H9 (cell line): Measurements from ENCODE around the gene PIGM. TPM values are rescaled to one million over a fixed set of nuclear protein-coding genes. Genes with fewer than 3 reads are reported as not detected.

Experiments
- DNase-seq: peaks from one replicate; pipeline ENCODE4 v3.0.0-alpha.2; 2017
- H2AFZ ChIP-seq: one replicate; pipeline ENCODE4 v1.6.1; 2013; ENCODE audit warnings: mild to moderate bottlenecking, low read length, control low read depth, moderate library complexity
- H2AK5ac ChIP-seq: 2 replicates; pipeline ENCODE4 v1.6.1; 2013; ENCODE audit warnings: low read length, control low read depth, mixed read lengths; ENCODE audit not compliant: insufficient read length
- H2BK120ac ChIP-seq: one replicate; pipeline ENCODE4 v1.6.1; 2013; ENCODE audit warnings: low read depth, mild to moderate bottlenecking, low read length, control low read depth, inconsistent platforms; ENCODE audit not compliant: poor library complexity, severe bottlenecking
- H2BK12ac ChIP-seq: 2 replicates; pipeline ENCODE4 v1.6.1; 2013; ENCODE audit warnings: low read length, control low read depth, mixed read lengths, low read depth; ENCODE audit not compliant: insufficient read length
- H2BK15ac ChIP-seq: 2 replicates; pipeline ENCODE4 v1.6.1; 2013; ENCODE audit warnings: low read depth, low read length, control low read depth
- H2BK20ac ChIP-seq: one replicate; pipeline ENCODE4 v1.6.1; 2013; ENCODE audit warnings: low read depth, mild to moderate bottlenecking, low read length, control low read depth, inconsistent platforms; ENCODE audit not compliant: poor library complexity, severe bottlenecking
- H2BK5ac ChIP-seq: 2 replicates; pipeline ENCODE4 v1.6.1; 2013; ENCODE audit warnings: low read length, control low read depth, mixed read lengths; ENCODE audit not compliant: insufficient read length
- H3K14ac ChIP-seq: 2 replicates; pipeline ENCODE4 v1.6.1; 2013; ENCODE audit warnings: low read length, control low read depth; ENCODE audit not compliant: insufficient read depth
- H3K18ac ChIP-seq: 2 replicates; pipeline ENCODE4 v1.6.1; 2013; ENCODE audit warnings: low read depth, mild to moderate bottlenecking, mixed read lengths, low read length, control low read depth; ENCODE audit not compliant: insufficient read length
- H3K23ac ChIP-seq: 2 replicates; pipeline ENCODE4 v1.6.1; 2013; ENCODE audit warnings: low read length, control low read depth, mixed read lengths, low read depth; ENCODE audit not compliant: insufficient read length
- H3K23me2 ChIP-seq: 2 replicates; pipeline ENCODE4 v1.6.1; 2013; ENCODE audit warnings: low read depth, mild to moderate bottlenecking, mixed read lengths, low read length, control low read depth; ENCODE audit not compliant: insufficient read length, poor library complexity, severe bottlenecking
- H3K27ac ChIP-seq: 2 replicates; pipeline ENCODE4 v1.5.1; 2013; ENCODE audit warnings: low read length, control low read depth, mixed read lengths, low read depth; ENCODE audit not compliant: insufficient read length
- H3K27me3 ChIP-seq: 2 replicates; pipeline ENCODE4 v1.6.1; 2013; ENCODE audit warnings: low read length, control low read depth, inconsistent platforms; ENCODE audit not compliant: insufficient read depth
- H3K4ac ChIP-seq: 2 replicates; pipeline ENCODE4 v1.6.1; 2013; ENCODE audit warnings: low read depth, mild to moderate bottlenecking, control low read depth, inconsistent platforms, low read length, moderate library complexity
- H3K4me1 ChIP-seq: 2 replicates; pipeline ENCODE4 v1.6.1; 2013; ENCODE audit warnings: low read length, control low read depth, inconsistent platforms; ENCODE audit not compliant: insufficient read depth
- H3K4me2 ChIP-seq: 2 replicates; pipeline ENCODE4 v1.6.1; 2013; ENCODE audit warnings: low read length, control low read depth, mixed read lengths; ENCODE audit not compliant: insufficient read length, insufficient read depth
- H3K56ac ChIP-seq: 2 replicates; pipeline ENCODE4 v1.6.1; 2013; ENCODE audit warnings: low read depth, mild to moderate bottlenecking, mixed read lengths, low read length, control low read depth; ENCODE audit not compliant: insufficient read length
- H3K79me1 ChIP-seq: 2 replicates; pipeline ENCODE4 v1.6.1; 2013; ENCODE audit warnings: low read depth, mild to moderate bottlenecking, moderate library complexity, low read length, control low read depth, inconsistent platforms; ENCODE audit not compliant: insufficient read depth, poor library complexity, severe bottlenecking
- H3K79me2 ChIP-seq: 2 replicates; pipeline ENCODE4 v1.6.1; 2013; ENCODE audit warnings: low read length, control low read depth, inconsistent platforms; ENCODE audit not compliant: insufficient read depth
- H3K9ac ChIP-seq: 2 replicates; pipeline ENCODE4 v1.6.1; 2013; ENCODE audit warnings: low read length, control low read depth, mixed read lengths; ENCODE audit not compliant: insufficient read length; ENCODE audit errors: extremely low read depth
- H3K9me3 ChIP-seq: one replicate; pipeline ENCODE4 v1.6.1; 2013; ENCODE audit warnings: low read depth, low read length, inconsistent platforms; ENCODE audit not compliant: control insufficient read depth
- H3T11ph ChIP-seq: one replicate; pipeline ENCODE4 v1.6.1; 2013; ENCODE audit warnings: mild to moderate bottlenecking, low read length, control low read depth, inconsistent platforms
- H4K20me1 ChIP-seq: one replicate; pipeline ENCODE4 v1.6.1; 2013; ENCODE audit not compliant: control insufficient read depth, insufficient read length, insufficient read depth
- H4K5ac ChIP-seq: 2 replicates; pipeline ENCODE4 v1.6.1; 2013; ENCODE audit warnings: low read depth, mild to moderate bottlenecking, mixed read lengths, low read length, control low read depth; ENCODE audit not compliant: insufficient read length
- H4K8ac ChIP-seq: replicated peaks from 2 replicates; pipeline ENCODE4 v1.6.1; 2013; ENCODE audit warnings: low read length, control low read depth, mixed read lengths, low read depth; ENCODE audit not compliant: insufficient read length
- H4K91ac ChIP-seq: 2 replicates; pipeline ENCODE4 v1.6.1; 2013; ENCODE audit warnings: low read depth, mild to moderate bottlenecking, moderate library complexity, mixed read lengths, low read length, control low read depth; ENCODE audit not compliant: insufficient read length
- H3K27ac Mint-ChIP-seq, 3 experiments: 2 replicates in 2 of 3; 3 replicates in 1 of 3; pipeline ENCODE4 v1.8.0; 2020 to 2021; ENCODE audit warnings: mixed read lengths in 3 of 3, mild to moderate bottlenecking in 1 of 3, moderate library complexity in 1 of 3
- H3K27me3 Mint-ChIP-seq: 2 replicates; pipeline ENCODE4 v1.8.0; 2021; ENCODE audit warnings: low read depth, mild to moderate bottlenecking, moderate library complexity, mixed read lengths
- H3K36me3 Mint-ChIP-seq, 3 experiments: 2 replicates in 2 of 3; 3 replicates in 1 of 3; pipeline ENCODE4 v1.8.0; 2020 to 2021; ENCODE audit warnings: low read depth in 3 of 3, mixed read lengths in 3 of 3; ENCODE audit not compliant: insufficient read depth in 1 of 3
- H3K4me1 Mint-ChIP-seq, 2 experiments: 2 replicates each; pipeline ENCODE4 v1.8.0; 2020; ENCODE audit warnings: mixed read lengths in 2 of 2
- H3K4me3 Mint-ChIP-seq, 2 experiments: 2 replicates in 1 of 2; 3 replicates in 1 of 2; pipeline ENCODE4 v1.8.0; 2020 to 2021; ENCODE audit warnings: mild to moderate bottlenecking in 2 of 2, mixed read lengths in 2 of 2, moderate library complexity in 1 of 2
- H3K9me3 Mint-ChIP-seq, 2 experiments: 2 replicates in 1 of 2; 3 replicates in 1 of 2; pipeline ENCODE4 v1.8.0; 2020; ENCODE audit warnings: mild to moderate bottlenecking in 2 of 2, mixed read lengths in 2 of 2, moderate library complexity in 1 of 2
- WGBS: extraction: QIAGEN DNeasy Blood & Tissue Kit; methylation state at CpG from one replicate; pipeline ENCODE4 v1.1.7; 2013; ENCODE audit warnings: missing lambda C conversion rate, low lambda C conversion rate, mixed read lengths; ENCODE audit not compliant: insufficient read length; ENCODE audit errors: extremely low coverage; 5-methylcytosine and 5-hydroxymethylcytosine counted together
- total RNA-seq: library from RNA; stranded (reverse); gene quantifications from 2 replicates; pipeline ENCODE4 v1.2.1, GENCODE V29; 2021
- TF ChIP-seq, protein P1 (sequence below): fragments of 200-600 bp; sonication (generic); conservative IDR thresholded peaks from 3 replicates; pipeline ENCODE4 v1.8.0; 2021; ENCODE audit warnings: antibody characterized with exemption, mild to moderate bottlenecking

Gene PIGM
- total RNA-seq, 1 experiment from 2014 or later, result 5.9 TPM

DNA sequence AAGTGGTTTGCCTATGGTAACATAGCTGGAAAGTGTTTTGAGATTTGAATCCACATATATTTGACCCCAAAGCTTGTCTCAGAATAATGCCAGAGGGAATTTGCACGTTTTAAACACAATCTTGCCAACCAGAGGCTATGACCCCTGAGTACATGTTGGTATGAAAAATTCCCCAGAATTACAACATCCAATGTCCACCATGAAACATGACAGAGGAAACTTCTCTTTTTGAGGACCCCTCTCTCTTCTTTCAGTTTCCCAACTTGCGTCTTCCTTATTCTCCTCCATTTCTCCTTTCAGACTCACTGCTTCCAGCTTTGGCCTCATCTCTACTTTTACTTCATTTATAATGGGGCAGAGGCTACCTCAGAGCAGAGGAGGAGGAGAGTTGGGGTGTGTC is 44.0 kb upstream of the PIGM start:
- Histone ChIP-seq H3K9me3 (no peaks in the 10 kb centered on the region), H3K18ac (no peak overlapping the region), H3K23me2 (peaks cover 1% of the 10 kb centered on the region), H3K23ac (no peak overlapping the region), H3K27me3 (peaks cover 7% of the 10 kb centered on the region; the same call in 1 of the 2 replicates), H3K56ac (no peak overlapping the region), H3K14ac (no peak overlapping the region), H3K9ac (no peak overlapping the region), H2AFZ (no peak overlapping the region), H2BK20ac (no peak overlapping the region), H3K79me2 (no peaks in the 10 kb centered on the region), H2BK12ac (no peak overlapping the region), H4K8ac (no peak overlapping the region), H3K79me1 (no peaks in the 10 kb centered on the region), H2BK5ac (no peak overlapping the region), H2BK15ac (no peak overlapping the region), H4K5ac (no peak overlapping the region), H4K20me1 (no peaks in the 10 kb centered on the region), H3K4me1 (0 out of 2 replicates have a peak, but pooled peaks cover 2% of the 10 kb centered on the region), H3T11ph (no peak overlapping the region), H2BK120ac (no peak overlapping the region), H3K4me2 (no peak overlapping the region), H4K91ac (no peak overlapping the region), H3K27ac (no peak overlapping the region), H2AK5ac (no peak overlapping the region), H3K4ac (no peak overlapping the region)
- WGBS, result no CpG with 5 or more reads among the region's 2 CpGs
- H3K27me3 Mint-ChIP-seq, result peaks cover 84% of the 10 kb centered on the region
- H3K4me1 Mint-ChIP-seq, result peaks cover under 1 to 4% of the 10 kb centered on the region in 2 experiments; a peak in 3 of 4 replicates
- H3K27ac Mint-ChIP-seq, result no peak overlapping the region; a peak in 1 of 7 replicates
- no peaks in the 10 kb centered on the region for H3K36me3 Mint-ChIP-seq
- no peaks in the 10 kb centered on the region for H3K9me3 Mint-ChIP-seq
- TF ChIP-seq, protein P1, sequence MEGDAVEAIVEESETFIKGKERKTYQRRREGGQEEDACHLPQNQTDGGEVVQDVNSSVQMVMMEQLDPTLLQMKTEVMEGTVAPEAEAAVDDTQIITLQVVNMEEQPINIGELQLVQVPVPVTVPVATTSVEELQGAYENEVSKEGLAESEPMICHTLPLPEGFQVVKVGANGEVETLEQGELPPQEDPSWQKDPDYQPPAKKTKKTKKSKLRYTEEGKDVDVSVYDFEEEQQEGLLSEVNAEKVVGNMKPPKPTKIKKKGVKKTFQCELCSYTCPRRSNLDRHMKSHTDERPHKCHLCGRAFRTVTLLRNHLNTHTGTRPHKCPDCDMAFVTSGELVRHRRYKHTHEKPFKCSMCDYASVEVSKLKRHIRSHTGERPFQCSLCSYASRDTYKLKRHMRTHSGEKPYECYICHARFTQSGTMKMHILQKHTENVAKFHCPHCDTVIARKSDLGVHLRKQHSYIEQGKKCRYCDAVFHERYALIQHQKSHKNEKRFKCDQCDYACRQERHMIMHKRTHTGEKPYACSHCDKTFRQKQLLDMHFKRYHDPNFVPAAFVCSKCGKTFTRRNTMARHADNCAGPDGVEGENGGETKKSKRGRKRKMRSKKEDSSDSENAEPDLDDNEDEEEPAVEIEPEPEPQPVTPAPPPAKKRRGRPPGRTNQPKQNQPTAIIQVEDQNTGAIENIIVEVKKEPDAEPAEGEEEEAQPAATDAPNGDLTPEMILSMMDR, result no peak
- H3K4me3 Mint-ChIP-seq, result no peak overlapping the region
- no peak for DNase-seq
